Astrocyte (in vitro differentiated cells and primary cell): Measurements from ENCODE around the gene HNRNPM. TPM values are rescaled to one million over a fixed set of nuclear protein-coding genes. Genes with fewer than 3 reads are reported as not detected.

ENCODE experiments used
- DNase-seq: peaks from one replicate; pipeline ENCODE4 v3.0.0-alpha.2; 2010; ENCODE audit warnings: low read depth
- FAIRE-seq: peaks from 2 replicates; lab custom pipeline; 2011; peaks lifted over from hg19 to GRCh38; lab: Jason Lieb, UNC
- H2AFZ ChIP-seq: 2 replicates; pipeline ENCODE4 v1.6.0; 2012; ENCODE audit warnings: low read depth, low read length, inconsistent platforms
- H3K27ac ChIP-seq: 2 replicates; pipeline ENCODE4 v1.5.1; 2011; ENCODE audit warnings: low read depth, low read length, inconsistent platforms
- H3K27me3 ChIP-seq: 2 replicates; pipeline ENCODE4 v1.6.0; 2011; ENCODE audit warnings: low read length, inconsistent platforms; ENCODE audit not compliant: insufficient read depth
- H3K36me3 ChIP-seq: 2 replicates; pipeline ENCODE4 v1.5.1; 2011; ENCODE audit warnings: low read length, inconsistent platforms; ENCODE audit not compliant: insufficient read depth
- H3K4me1 ChIP-seq: 2 replicates; pipeline ENCODE4 v1.5.1; 2011; ENCODE audit warnings: low read length, inconsistent platforms; ENCODE audit not compliant: insufficient read depth
- H3K4me2 ChIP-seq: 2 replicates; pipeline ENCODE4 v1.6.0; 2012; ENCODE audit warnings: low read length, inconsistent platforms
- H3K4me3 ChIP-seq: 2 replicates; pipeline ENCODE4 v1.5.1; 2011; ENCODE audit warnings: low read depth, mild to moderate bottlenecking, low read length, inconsistent platforms; ENCODE audit not compliant: insufficient read depth
- H3K79me2 ChIP-seq: 2 replicates; pipeline ENCODE4 v1.6.0; 2012; ENCODE audit warnings: mild to moderate bottlenecking, low read length, inconsistent platforms; ENCODE audit not compliant: insufficient read depth
- H3K9ac ChIP-seq: 2 replicates; pipeline ENCODE4 v1.6.0; 2012; ENCODE audit warnings: mild to moderate bottlenecking, low read length, inconsistent platforms
- H3K9me3 ChIP-seq: 2 replicates; pipeline ENCODE4 v1.5.1; 2012; ENCODE audit warnings: low read depth, mild to moderate bottlenecking, low read length, inconsistent platforms; ENCODE audit not compliant: insufficient read depth
- H4K20me1 ChIP-seq: 2 replicates; pipeline ENCODE4 v1.6.0; 2012; ENCODE audit warnings: low read length, inconsistent platforms; ENCODE audit not compliant: insufficient read depth
- H3K27ac Mint-ChIP-seq: one replicate; pipeline ENCODE4 v1.8.0; 2021; ENCODE audit warnings: mild to moderate bottlenecking, mixed read lengths; ENCODE audit not compliant: unreplicated experiment
- H3K27me3 Mint-ChIP-seq: one replicate; pipeline ENCODE4 v1.8.0; 2021; ENCODE audit warnings: low read depth, mixed read lengths; ENCODE audit not compliant: unreplicated experiment
- H3K36me3 Mint-ChIP-seq: one replicate; pipeline ENCODE4 v1.8.0; 2021; ENCODE audit warnings: low read depth, mixed read lengths; ENCODE audit not compliant: unreplicated experiment
- H3K4me1 Mint-ChIP-seq: one replicate; pipeline ENCODE4 v1.8.0; 2021; ENCODE audit warnings: low read depth, mixed read lengths; ENCODE audit not compliant: unreplicated experiment
- H3K4me3 Mint-ChIP-seq: one replicate; pipeline ENCODE4 v1.8.0; 2021; ENCODE audit warnings: mild to moderate bottlenecking, moderate library complexity, mixed read lengths; ENCODE audit not compliant: unreplicated experiment
- H3K9me3 Mint-ChIP-seq: one replicate; pipeline ENCODE4 v1.8.0; 2021; ENCODE audit warnings: mild to moderate bottlenecking, mixed read lengths; ENCODE audit not compliant: unreplicated experiment
- CTCF ChIP-seq: IDR thresholded peaks from 2 replicates; pipeline ENCODE4 v1.5.1; 2011; ENCODE audit warnings: low read depth, mild to moderate bottlenecking, inconsistent platforms, low read length, moderate library complexity; ENCODE audit not compliant: insufficient read depth
- EZH2 ChIP-seq: IDR thresholded peaks from 2 replicates; pipeline ENCODE4 v1.6.1; 2012; ENCODE audit warnings: mild to moderate bottlenecking, low read length, inconsistent platforms; ENCODE audit not compliant: insufficient read depth
- total RNA-seq: library from RNA; stranded (reverse); gene quantifications from 2 replicates; pipeline ENCODE4 v1.2.1, GENCODE V29; 2021

The HNRNPM gene
- total RNA-seq, 1 donor from 2014 or later: 172 TPM

- Mint-ChIP-seq H3K4me3 (peak overlapping the region; percentile 72), H3K27me3 (no peaks in the 10 kb centered on the region)
- peak overlapping the region; percentile 80 for H3K4me2 ChIP-seq
These were observed 15.9 kb downstream of the HNRNPM start for GRCh38 chr19:8460516-8461298.

GRCh38 chr19:8461376-8461775, 16.6 kb downstream of the HNRNPM start:
- H3K36me3 Mint-ChIP-seq: peaks cover 21% of the 10 kb centered on the region
- H3K9me3 Mint-ChIP-seq: peaks cover 3% of the 10 kb centered on the region
- no peak overlapping the region for H3K27ac Mint-ChIP-seq
- peaks cover 99% of the 10 kb centered on the region for H4K20me1 ChIP-seq
- no peak overlapping the region for H3K4me2 ChIP-seq
- no peaks in the 10 kb centered on the region for H3K27me3 ChIP-seq
- H3K9ac ChIP-seq: no peak overlapping the region
- H3K4me3 ChIP-seq: no peak overlapping the region
- peaks cover 32% of the 10 kb centered on the region for H3K4me1 ChIP-seq
- TF ChIP-seq EZH2: no peak
- TF ChIP-seq CTCF: no peak
- no peak overlapping the region for H3K4me3 Mint-ChIP-seq
- DNase-seq (no peak), FAIRE-seq (no peak)
- H3K27ac ChIP-seq: no peak overlapping the region
- no peak overlapping the region for H2AFZ ChIP-seq
- no peaks in the 10 kb centered on the region for H3K9me3 ChIP-seq
- peaks cover 45% of the 10 kb centered on the region for H3K4me1 Mint-ChIP-seq
- peaks cover 95% of the 10 kb centered on the region for H3K79me2 ChIP-seq
- peaks cover 30% of the 10 kb centered on the region for H3K36me3 ChIP-seq
- H3K27me3 Mint-ChIP-seq: no peaks in the 10 kb centered on the region

More at GRCh38 chr19:8460516-8461298, 15.9 kb downstream of the HNRNPM start:
- H3K79me2 ChIP-seq: peaks cover 96% of the 10 kb centered on the region
- H3K9ac ChIP-seq: peak overlapping the region; percentile 64
- TF ChIP-seq EZH2 (no peak), CTCF (no peak)
- H3K9me3 ChIP-seq: no peaks in the 10 kb centered on the region
- no peak overlapping the region for H3K4me3 ChIP-seq
- H3K4me1 ChIP-seq: peaks cover 32% of the 10 kb centered on the region
- H3K27ac ChIP-seq: peak overlapping the region; percentile 78
- no peaks in the 10 kb centered on the region for H3K27me3 ChIP-seq
- Mint-ChIP-seq H3K36me3 (peaks cover 20% of the 10 kb centered on the region), H3K4me1 (peaks cover 46% of the 10 kb centered on the region), H3K27ac (peak overlapping the region; percentile 89), H3K9me3 (peaks cover 3% of the 10 kb centered on the region)
- DNase-seq: no peak
- peak; percentile 26 for FAIRE-seq
- peaks cover 100% of the 10 kb centered on the region for H4K20me1 ChIP-seq
- H3K36me3 ChIP-seq: peaks cover 34% of the 10 kb centered on the region
- H2AFZ ChIP-seq: no peak overlapping the region

- Histone ChIP-seq H2AFZ (no peak overlapping the region), H3K27ac (no peak overlapping the region), H3K36me3 (peaks cover 29% of the 10 kb centered on the region), H3K4me3 (no peak overlapping the region), H3K79me2 (peaks cover 93% of the 10 kb centered on the region), H3K4me1 (peaks cover 32% of the 10 kb centered on the region), H3K4me2 (no peak overlapping the region), H3K27me3 (no peaks in the 10 kb centered on the region), H4K20me1 (peaks cover 96% of the 10 kb centered on the region), H3K9me3 (no peaks in the 10 kb centered on the region), H3K9ac (no peak overlapping the region)
- Mint-ChIP-seq H3K36me3 (peaks cover 18% of the 10 kb centered on the region), H3K4me3 (no peak overlapping the region), H3K27me3 (no peaks in the 10 kb centered on the region), H3K9me3 (peaks cover 3% of the 10 kb centered on the region), H3K27ac (no peak overlapping the region), H3K4me1 (peaks cover 42% of the 10 kb centered on the region)
- FAIRE-seq (no peak), DNase-seq (no peak)
- TF ChIP-seq EZH2 (no peak), CTCF (no peak)
These were observed 17.1 kb downstream of the HNRNPM start for GRCh38 chr19:8461891-8462290.
